Breast epithelium (tissue), 3 donors: Measurements from ENCODE around the gene GP9.

Experiments
- POLR2AphosphoS5 ChIP-seq, 3 donors: sonication (generic); formaldehyde crosslinking; IDR thresholded peaks; one replicate each; pipeline ENCODE4 v1.6.1; 2017; ENCODE audit warnings: antibody characterized with exemption in 3 of 3
- TF ChIP-seq, protein P1 (sequence below), 3 donors: fragments of 450-650 bp; IDR thresholded peaks; one replicate each; pipeline ENCODE4 v1.5.1; 2016 to 2017; ENCODE audit warnings: antibody characterized with exemption in 3 of 3, mild to moderate bottlenecking in 3 of 3, moderate library complexity in 3 of 3

DNA sequence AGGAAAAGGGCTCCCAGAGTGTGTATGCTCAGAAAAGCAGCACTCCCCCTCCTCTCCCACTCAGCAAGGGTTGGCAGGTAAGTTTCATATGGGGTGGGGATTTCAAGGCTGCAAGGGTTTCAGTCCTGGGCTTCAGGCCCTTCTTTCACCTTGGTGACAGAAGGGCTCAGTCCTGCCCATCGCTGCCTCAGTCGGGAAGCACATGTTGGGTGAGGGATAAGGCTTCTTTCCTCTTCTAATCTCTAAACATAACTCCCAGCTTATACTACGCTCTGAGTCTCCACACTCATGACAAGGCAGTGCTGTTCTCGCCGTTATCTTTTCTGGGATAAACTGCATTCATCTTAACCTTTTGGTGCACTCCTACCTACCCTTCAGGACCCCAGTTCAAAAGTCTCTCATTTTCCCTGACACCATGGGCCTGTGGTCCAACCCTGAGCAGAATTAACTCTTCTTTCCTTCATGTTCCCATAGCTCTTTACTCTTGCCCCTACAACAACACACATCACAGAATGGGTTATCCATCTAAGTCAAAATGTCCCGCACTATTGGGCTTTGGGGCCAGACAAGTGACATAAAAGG lies 44.0 kb downstream of the GP9 start:
- no peak for TF ChIP-seq POLR2AphosphoS5 (IDR thresholded peaks at IDR 0.05)
- TF ChIP-seq, protein P1, sequence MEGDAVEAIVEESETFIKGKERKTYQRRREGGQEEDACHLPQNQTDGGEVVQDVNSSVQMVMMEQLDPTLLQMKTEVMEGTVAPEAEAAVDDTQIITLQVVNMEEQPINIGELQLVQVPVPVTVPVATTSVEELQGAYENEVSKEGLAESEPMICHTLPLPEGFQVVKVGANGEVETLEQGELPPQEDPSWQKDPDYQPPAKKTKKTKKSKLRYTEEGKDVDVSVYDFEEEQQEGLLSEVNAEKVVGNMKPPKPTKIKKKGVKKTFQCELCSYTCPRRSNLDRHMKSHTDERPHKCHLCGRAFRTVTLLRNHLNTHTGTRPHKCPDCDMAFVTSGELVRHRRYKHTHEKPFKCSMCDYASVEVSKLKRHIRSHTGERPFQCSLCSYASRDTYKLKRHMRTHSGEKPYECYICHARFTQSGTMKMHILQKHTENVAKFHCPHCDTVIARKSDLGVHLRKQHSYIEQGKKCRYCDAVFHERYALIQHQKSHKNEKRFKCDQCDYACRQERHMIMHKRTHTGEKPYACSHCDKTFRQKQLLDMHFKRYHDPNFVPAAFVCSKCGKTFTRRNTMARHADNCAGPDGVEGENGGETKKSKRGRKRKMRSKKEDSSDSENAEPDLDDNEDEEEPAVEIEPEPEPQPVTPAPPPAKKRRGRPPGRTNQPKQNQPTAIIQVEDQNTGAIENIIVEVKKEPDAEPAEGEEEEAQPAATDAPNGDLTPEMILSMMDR (IDR thresholded peaks at IDR 0.05), result no peak
